Neural cell (in vitro differentiated cells): ENCODE data around the gene ENAH. TPM values are rescaled to one million over a fixed set of nuclear protein-coding genes. Genes with fewer than 3 reads are reported as not detected.

Experiments
- H2AFZ ChIP-seq: fragments of 200-600, 300-800 bp; sonication (generic), shearing (Covaris generic); 2 replicates; pipeline ENCODE4 v1.6.0; 2014; ENCODE audit warnings: low read depth, mild to moderate bottlenecking, antibody characterized with exemption, low read length, moderate library complexity
- H3F3A ChIP-seq: fragments of 200-600 bp; shearing (Covaris generic); 2 replicates; pipeline ENCODE4 v1.6.1; 2016; ENCODE audit warnings: mild to moderate bottlenecking, moderate library complexity, mixed read lengths, antibody characterized with exemption, low read length; ENCODE audit not compliant: insufficient read depth, poor library complexity, severe bottlenecking
- H3K27ac ChIP-seq: fragments of 200-600, 300-800 bp; sonication (generic), shearing (Covaris generic); 2 replicates; pipeline ENCODE4 v1.5.1; 2014; ENCODE audit warnings: mild to moderate bottlenecking, low read length, moderate library complexity
- H3K27me3 ChIP-seq: fragments of 300-800, 200-600 bp; sonication (generic), shearing (Covaris generic); 2 replicates; pipeline ENCODE4 v1.6.0; 2014; ENCODE audit warnings: mild to moderate bottlenecking, low read depth, low read length, moderate library complexity; ENCODE audit not compliant: insufficient read depth
- H3K36me3 ChIP-seq: fragments of 300-800, 200-600 bp; sonication (generic), shearing (Covaris generic); 2 replicates; pipeline ENCODE4 v1.5.1; 2014; ENCODE audit warnings: mild to moderate bottlenecking, antibody characterized with exemption, low read length, moderate library complexity; ENCODE audit not compliant: insufficient read depth
- H3K4me2 ChIP-seq: fragments of 300-800, 200-600 bp; sonication (generic), shearing (Covaris generic); 2 replicates; pipeline ENCODE4 v1.6.0; 2014; ENCODE audit warnings: mild to moderate bottlenecking, low read length
- H3K4me3 ChIP-seq: fragments of 300-800, 200-600 bp; sonication (generic), shearing (Covaris generic); 2 replicates; pipeline ENCODE4 v1.5.1; 2014; ENCODE audit warnings: mild to moderate bottlenecking, low read length, moderate library complexity
- H3K79me2 ChIP-seq: fragments of 200-600 bp; shearing (Covaris generic); replicated peaks from 2 replicates; pipeline ENCODE4 v1.6.0; 2014; ENCODE audit warnings: mild to moderate bottlenecking, low read length, moderate library complexity; ENCODE audit not compliant: insufficient read depth
- H3K9ac ChIP-seq: fragments of 300-800, 200-600 bp; sonication (generic), shearing (Covaris generic); 2 replicates; pipeline ENCODE4 v1.6.1; 2016; ENCODE audit warnings: mild to moderate bottlenecking, low read length, mixed read lengths
- H3K9me2 ChIP-seq: fragments of 200-600 bp; shearing (Covaris generic); 2 replicates; pipeline ENCODE4 v1.6.1; 2016; ENCODE audit warnings: mild to moderate bottlenecking, low read length, mixed read lengths; ENCODE audit not compliant: insufficient read depth
- H3K9me3 ChIP-seq: fragments of 200-600, 300-800 bp; sonication (generic), shearing (Covaris generic); 2 replicates; pipeline ENCODE4 v1.6.1; 2016; ENCODE audit warnings: mild to moderate bottlenecking, mixed run types, low read length, moderate library complexity, mixed read lengths
- H4K20me1 ChIP-seq: fragments of 200-600 bp; shearing (Covaris generic); 2 replicates; pipeline ENCODE4 v1.6.1; 2016; ENCODE audit warnings: mild to moderate bottlenecking, mixed run types; ENCODE audit not compliant: insufficient read depth
- EP300 ChIP-seq: fragments of 450-650 bp; conservative IDR thresholded peaks from 2 replicates; pipeline ENCODE4 v1.6.1; 2014; ENCODE audit warnings: antibody characterized with exemption, mild to moderate bottlenecking, moderate library complexity; ENCODE audit not compliant: poor library complexity, severe bottlenecking
- EZH2 ChIP-seq: fragments of 200-600, 300-800 bp; shearing (Covaris generic), sonication (generic); IDR thresholded peaks from 2 replicates; pipeline ENCODE4 v1.6.1; 2014; ENCODE audit warnings: antibody characterized with exemption, low read length, borderline replicate concordance, mild to moderate bottlenecking; ENCODE audit not compliant: insufficient read depth, poor library complexity, severe bottlenecking
- MXI1 ChIP-seq: fragments of 450-650 bp; conservative IDR thresholded peaks from 2 replicates; pipeline ENCODE4 v1.6.1; 2014; ENCODE audit warnings: antibody characterized with exemption, mild to moderate bottlenecking; ENCODE audit not compliant: poor library complexity, severe bottlenecking
- POLR2AphosphoS5 ChIP-seq: IDR thresholded peaks from 2 replicates; pipeline ENCODE4 v1.6.1; 2012
- RAD21 ChIP-seq: fragments of 450-650 bp; conservative IDR thresholded peaks from 2 replicates; pipeline ENCODE4 v1.6.1; 2014; ENCODE audit warnings: antibody characterized with exemption, mild to moderate bottlenecking, moderate library complexity
- SMC3 ChIP-seq: fragments of 450-650 bp; conservative IDR thresholded peaks from 2 replicates; pipeline ENCODE4 v1.6.1; 2014; ENCODE audit warnings: antibody characterized with exemption, mild to moderate bottlenecking, moderate library complexity; ENCODE audit not compliant: poor library complexity
- TAF1 ChIP-seq: IDR thresholded peaks from 2 replicates; pipeline ENCODE4 v1.6.1; 2012; ENCODE audit warnings: low read depth
- polyA plus RNA-seq: library from polyadenylated mRNA; depleted of rRNA; stranded (reverse); fragments of >200 nt; gene quantifications from 2 replicates; pipeline ENCODE4 v1.2.3, GENCODE V29; 2014
- TF ChIP-seq, protein P1 (sequence below): fragments of 450-650 bp; IDR thresholded peaks from 2 replicates; pipeline ENCODE4 v1.5.1; 2014; ENCODE audit warnings: antibody characterized with exemption, mild to moderate bottlenecking, moderate library complexity; ENCODE audit not compliant: poor library complexity, severe bottlenecking
- TF ChIP-seq, protein P2 (sequence below): IDR thresholded peaks from 2 replicates; pipeline ENCODE4 v1.6.1; 2012; ENCODE audit warnings: borderline replicate concordance

Gene ENAH
- polyA plus RNA-seq, 1 donor from 2014 or later = 58.4 TPM

DNA sequence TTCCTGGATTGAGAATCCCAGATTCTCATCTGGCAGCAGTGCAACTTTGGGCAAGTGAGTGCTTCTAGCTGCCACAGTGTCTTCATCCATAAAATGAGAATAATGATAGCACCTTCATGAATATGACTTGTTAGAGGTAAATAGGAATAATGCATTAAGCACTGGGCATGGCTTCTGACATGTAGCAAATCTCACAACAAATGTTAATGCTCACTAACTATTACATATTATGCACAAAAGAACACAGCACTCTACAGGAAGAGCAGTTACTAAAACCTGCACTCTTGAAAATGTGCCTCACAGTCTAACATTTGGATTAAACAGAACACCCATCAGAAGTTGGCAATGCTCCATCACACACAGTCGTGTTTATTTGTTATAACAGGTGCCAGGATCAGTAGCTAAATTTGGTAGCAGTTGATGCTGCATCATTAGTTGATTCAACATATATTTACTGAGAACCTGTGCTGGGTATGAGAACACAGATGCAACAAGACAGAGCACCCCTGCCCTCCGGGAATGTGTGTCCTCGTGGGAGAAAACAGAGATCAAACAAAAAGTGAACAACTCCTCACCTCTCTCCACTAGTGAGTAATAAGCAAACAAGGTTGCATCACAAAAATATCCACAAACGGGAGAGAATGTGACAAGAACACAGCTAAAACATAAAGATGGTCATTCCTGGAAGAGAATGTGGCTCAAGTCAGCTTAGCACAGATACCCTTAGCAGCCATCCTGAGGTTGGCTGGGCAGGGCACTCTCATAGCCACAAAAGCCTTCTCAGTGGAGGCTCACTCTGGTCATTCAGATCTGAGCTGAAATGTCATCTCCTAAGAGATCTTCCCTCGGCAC, 198.9 kb downstream of the ENAH start:
- H3K4me3 ChIP-seq = no peak overlapping the region
- H3K79me2 ChIP-seq = no peaks in the 10 kb centered on the region
- no peak overlapping the region for H2AFZ ChIP-seq
- H3K9ac ChIP-seq = no peak overlapping the region
- H4K20me1 ChIP-seq = no peaks in the 10 kb centered on the region
- no peaks in the 10 kb centered on the region for H3K9me2 ChIP-seq
- H3K27ac ChIP-seq = no peak overlapping the region
- H3K4me2 ChIP-seq = no peak overlapping the region
- no peaks in the 10 kb centered on the region for H3K27me3 ChIP-seq
- no peaks in the 10 kb centered on the region for H3F3A ChIP-seq
- no peaks in the 10 kb centered on the region for H3K9me3 ChIP-seq
- H3K36me3 ChIP-seq = no peaks in the 10 kb centered on the region
- TF ChIP-seq RAD21 = no peak
- TF ChIP-seq, protein P1, sequence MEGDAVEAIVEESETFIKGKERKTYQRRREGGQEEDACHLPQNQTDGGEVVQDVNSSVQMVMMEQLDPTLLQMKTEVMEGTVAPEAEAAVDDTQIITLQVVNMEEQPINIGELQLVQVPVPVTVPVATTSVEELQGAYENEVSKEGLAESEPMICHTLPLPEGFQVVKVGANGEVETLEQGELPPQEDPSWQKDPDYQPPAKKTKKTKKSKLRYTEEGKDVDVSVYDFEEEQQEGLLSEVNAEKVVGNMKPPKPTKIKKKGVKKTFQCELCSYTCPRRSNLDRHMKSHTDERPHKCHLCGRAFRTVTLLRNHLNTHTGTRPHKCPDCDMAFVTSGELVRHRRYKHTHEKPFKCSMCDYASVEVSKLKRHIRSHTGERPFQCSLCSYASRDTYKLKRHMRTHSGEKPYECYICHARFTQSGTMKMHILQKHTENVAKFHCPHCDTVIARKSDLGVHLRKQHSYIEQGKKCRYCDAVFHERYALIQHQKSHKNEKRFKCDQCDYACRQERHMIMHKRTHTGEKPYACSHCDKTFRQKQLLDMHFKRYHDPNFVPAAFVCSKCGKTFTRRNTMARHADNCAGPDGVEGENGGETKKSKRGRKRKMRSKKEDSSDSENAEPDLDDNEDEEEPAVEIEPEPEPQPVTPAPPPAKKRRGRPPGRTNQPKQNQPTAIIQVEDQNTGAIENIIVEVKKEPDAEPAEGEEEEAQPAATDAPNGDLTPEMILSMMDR = no peak
- TF ChIP-seq SMC3 = no peak

DNA sequence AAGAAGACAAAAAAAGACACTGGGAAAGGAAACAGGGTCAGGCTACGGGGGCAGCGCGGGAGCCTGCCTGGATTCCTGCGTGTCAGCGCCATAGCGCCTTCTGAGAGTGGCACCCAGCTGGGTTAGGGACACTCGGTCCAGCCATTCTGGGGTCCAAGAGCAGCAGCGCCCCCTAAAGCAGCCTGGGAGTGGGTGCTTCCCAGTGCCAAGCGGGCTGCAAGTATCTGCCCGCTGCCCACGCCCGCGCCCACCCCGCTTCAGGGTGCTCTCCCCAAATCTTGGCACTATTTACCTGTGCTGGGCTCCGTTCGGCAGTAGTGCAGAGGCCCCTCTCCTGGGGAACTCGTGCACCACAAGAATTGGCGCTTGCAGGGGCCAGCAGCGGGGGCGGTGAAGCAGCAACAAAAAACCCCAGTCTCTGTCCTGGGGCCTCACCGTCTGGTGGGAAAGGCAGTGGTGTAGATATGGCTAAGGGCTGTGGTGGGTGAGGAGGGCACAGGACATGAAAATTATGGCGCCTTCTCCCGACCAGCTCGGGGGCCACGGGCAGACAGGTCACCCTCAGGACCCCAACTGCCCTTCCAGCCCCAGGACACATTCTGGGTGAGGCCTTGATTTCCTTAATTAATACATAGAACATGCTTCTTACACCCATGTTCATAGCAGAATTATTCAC, 200.9 kb downstream of the ENAH start:
- no peak overlapping the region for H2AFZ ChIP-seq

More for the DNA sequence above, 200.9 kb downstream of the ENAH start:
- no peak overlapping the region for H3K27ac ChIP-seq
- H3F3A ChIP-seq = no peaks in the 10 kb centered on the region
- H3K9me2 ChIP-seq = no peaks in the 10 kb centered on the region
- H3K4me3 ChIP-seq = no peak overlapping the region
- H3K79me2 ChIP-seq = no peaks in the 10 kb centered on the region
- no peaks in the 10 kb centered on the region for H3K9me3 ChIP-seq
- no peaks in the 10 kb centered on the region for H3K27me3 ChIP-seq
- TF ChIP-seq TAF1 = no peak
- no peak for TF ChIP-seq RAD21
- TF ChIP-seq, protein P1 = no peak
- no peak for TF ChIP-seq POLR2AphosphoS5
- no peak for TF ChIP-seq MXI1
- no peak for TF ChIP-seq SMC3
- TF ChIP-seq EZH2 = no peak
- TF ChIP-seq, protein P2, sequence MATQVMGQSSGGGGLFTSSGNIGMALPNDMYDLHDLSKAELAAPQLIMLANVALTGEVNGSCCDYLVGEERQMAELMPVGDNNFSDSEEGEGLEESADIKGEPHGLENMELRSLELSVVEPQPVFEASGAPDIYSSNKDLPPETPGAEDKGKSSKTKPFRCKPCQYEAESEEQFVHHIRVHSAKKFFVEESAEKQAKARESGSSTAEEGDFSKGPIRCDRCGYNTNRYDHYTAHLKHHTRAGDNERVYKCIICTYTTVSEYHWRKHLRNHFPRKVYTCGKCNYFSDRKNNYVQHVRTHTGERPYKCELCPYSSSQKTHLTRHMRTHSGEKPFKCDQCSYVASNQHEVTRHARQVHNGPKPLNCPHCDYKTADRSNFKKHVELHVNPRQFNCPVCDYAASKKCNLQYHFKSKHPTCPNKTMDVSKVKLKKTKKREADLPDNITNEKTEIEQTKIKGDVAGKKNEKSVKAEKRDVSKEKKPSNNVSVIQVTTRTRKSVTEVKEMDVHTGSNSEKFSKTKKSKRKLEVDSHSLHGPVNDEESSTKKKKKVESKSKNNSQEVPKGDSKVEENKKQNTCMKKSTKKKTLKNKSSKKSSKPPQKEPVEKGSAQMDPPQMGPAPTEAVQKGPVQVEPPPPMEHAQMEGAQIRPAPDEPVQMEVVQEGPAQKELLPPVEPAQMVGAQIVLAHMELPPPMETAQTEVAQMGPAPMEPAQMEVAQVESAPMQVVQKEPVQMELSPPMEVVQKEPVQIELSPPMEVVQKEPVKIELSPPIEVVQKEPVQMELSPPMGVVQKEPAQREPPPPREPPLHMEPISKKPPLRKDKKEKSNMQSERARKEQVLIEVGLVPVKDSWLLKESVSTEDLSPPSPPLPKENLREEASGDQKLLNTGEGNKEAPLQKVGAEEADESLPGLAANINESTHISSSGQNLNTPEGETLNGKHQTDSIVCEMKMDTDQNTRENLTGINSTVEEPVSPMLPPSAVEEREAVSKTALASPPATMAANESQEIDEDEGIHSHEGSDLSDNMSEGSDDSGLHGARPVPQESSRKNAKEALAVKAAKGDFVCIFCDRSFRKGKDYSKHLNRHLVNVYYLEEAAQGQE = no peak
- TF ChIP-seq EP300 = no peak
- H3K4me2 ChIP-seq = no peak overlapping the region
- H3K36me3 ChIP-seq = no peaks in the 10 kb centered on the region
- no peak overlapping the region for H3K9ac ChIP-seq
- H4K20me1 ChIP-seq = no peaks in the 10 kb centered on the region
